Stimulated activated CD8-positive, alpha-beta memory T cell treated with anti-CD3 and anti-CD28 coated beads, Interleukin-7, amount 100 ng/mL, for 24 hours (primary cell): ENCODE measurements around the gene HACL1.

Experiments
- DNase-seq: peaks from one replicate; pipeline ENCODE4 v3.0.0-alpha.2; 2020; ENCODE audit warnings: low read depth

HACL1 gene

DNA sequence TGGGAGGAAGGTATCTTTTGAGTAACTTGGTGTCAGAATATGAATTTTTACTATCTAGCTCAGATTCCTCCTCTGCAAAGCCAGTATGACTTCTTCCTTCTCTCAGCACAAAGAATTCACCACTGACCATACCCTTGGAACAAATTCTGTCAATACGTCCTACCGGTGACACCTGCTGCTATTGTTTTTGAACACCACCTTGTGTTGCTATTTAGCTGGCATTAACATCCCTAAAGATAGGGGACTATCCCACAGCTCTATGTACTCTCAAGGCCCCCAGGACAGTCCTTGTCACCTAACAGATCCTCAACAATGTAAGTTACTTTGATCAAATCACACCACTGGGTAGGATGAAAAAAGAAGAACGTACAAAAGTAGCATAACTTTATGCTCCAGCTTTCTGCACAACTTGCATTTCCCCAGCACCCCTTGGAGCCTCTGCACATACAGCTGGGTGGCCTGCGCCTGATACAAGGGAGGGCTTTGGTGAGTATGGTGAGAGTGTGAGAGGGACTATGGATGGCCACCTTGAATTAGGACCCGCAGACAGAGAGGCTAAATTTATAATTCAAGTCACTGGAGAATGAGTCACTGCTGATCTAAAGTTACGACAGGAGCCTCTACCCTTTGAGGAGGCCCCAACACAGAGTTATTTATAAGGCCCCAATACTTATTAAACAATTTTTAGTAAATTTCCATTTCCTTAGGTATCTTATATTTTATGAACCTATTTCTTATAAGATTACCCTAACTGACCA is 77.5 kb downstream of the HACL1 start:
- DNase-seq: no peak

- DNase-seq: no peak
Observed at GRCh38 chr3:15522016-15522415, 79.4 kb downstream of the HACL1 start.

DNA sequence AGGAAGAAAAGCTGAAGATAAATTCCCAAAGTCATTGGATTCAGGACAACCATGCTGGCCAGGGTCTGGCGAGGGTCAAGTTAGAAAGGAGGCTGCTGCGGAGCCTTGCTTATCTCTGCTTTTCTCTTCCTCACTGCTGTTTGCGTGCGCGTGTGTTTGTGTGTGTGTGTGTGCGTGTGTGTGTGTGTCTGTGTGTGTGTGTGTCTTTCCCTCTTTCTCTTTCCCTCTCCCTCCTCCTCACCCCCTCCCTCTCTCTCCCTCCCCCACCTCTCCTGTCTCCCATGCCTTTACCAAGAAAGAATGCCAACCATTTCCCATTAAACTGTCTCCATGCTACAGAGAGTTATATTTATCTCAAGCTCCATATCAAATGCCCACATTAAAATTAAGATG is 79.8 kb downstream of the HACL1 start, which contains the start of gene COLQ:
COLQ (minus strand) TSS at position 134 of the 393 bp plus-strand sequence; CDS start at position 53, 81 bp downstream.
- DNase-seq: no peak

- DNase-seq: no peak
Observed at GRCh38 chr3:15520804-15521572, 80.4 kb downstream of the HACL1 start.

DNA sequence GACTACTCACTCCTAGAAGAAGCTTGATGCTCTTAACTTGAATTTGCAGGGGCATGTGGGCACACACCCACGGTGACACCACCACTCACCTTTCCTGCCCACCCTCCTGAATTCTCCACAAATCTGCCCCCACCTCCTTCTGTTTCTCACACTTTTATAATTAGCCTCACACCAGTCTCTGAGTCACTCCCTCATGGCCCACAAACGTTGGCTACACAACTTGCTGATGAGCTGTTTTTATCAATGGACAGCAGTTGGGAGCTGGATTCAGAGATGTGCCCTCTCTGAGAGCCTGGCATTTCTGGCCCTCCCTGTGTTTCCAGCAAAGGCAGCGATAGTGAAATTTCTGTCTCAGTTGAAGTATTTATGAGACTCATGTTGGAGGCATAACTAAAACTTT is 81.2 kb downstream of the HACL1 start:
- DNase-seq: no peak

- no peak for DNase-seq
Observed at GRCh38 chr3:15519096-15519495, 82.3 kb downstream of the HACL1 start.

- no peak for DNase-seq
Observed at GRCh38 chr3:15514663-15515340, 86.6 kb downstream of the HACL1 start.

DNA sequence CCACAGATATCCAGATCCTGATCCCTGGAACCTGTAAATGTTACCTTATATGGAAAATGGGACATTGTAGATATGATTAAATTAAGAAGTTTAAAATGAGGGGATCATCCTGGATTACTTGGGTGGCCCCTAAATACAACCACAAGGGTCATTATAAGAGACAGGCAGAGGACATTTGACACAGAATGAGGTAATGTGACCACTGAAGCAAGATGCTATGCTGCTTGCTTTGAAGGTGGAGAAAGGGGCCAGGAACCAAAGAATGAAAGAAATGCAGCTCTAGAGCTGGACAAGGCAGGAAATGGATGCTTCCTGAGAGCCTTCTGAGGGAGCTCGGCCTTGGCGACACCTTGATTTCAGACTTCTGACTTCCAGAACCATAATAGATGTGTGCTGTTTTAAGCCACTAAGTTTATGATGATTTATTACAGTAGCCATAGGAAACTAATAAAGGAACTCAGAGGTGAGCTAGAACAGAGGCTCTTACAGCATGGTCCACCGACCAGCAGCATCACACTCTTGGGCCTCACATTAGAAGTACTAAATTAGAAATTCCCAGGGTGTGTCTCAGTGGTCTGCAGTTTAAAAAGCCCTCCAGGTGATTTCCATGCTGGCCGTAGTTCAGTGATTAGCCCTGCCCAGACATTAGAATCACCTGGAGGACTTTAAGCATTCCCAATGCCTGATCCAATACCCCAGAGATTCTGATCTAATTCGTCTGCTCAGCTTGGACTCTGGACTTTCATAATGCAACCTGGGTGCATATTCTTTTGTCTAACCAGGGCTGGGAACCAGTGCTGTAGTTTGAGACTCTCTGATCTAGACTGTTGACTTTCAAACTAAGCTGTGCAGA is 87.3 kb downstream of the HACL1 start:
- DNase-seq: no peak

GRCh38 chr3:15513116-15513515 is 88.3 kb downstream of the HACL1 start:
- DNase-seq: no peak

GRCh38 chr3:15512166-15512565 is 89.2 kb downstream of the HACL1 start:
- no peak for DNase-seq

DNA sequence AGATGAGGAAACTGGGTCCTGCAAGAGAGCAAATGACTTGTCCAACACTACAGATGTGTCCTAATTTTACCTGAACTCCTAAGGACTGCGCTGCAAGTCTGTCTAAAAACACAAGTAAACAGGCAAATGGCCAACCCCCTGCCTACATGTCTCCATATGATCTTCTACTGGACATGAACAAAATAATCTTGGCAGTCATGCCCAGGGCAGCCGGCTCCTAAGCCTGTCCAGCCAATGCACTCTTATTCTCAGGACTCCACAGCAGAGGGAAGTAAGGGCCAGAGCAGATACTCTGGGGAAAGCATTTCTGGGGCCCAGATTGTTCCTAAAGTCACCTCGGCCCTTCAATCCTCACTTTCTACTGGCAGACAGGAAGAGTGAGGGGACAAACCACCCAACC is 90.2 kb downstream of the HACL1 start:
- no peak for DNase-seq
